ENCODE results near the gene NTRK1. TPM values are rescaled to one million over a fixed set of nuclear protein-coding genes. Genes with fewer than 3 reads are reported as not detected.
A peak's percentile ranks its signal among the peaks of the same experiment; 100 is the strongest.

Gene NTRK1
- total RNA-seq, 4 donors from 2014 or later, result 0.20 to 2.6 (median 0.64) TPM; not detected in 1

- peaks cover 14 to 27% (median 25%) of the 10 kb centered on the region in 4 donors for H3K4me1 ChIP-seq
- no peaks in the 10 kb centered on the region for H3K9me3 ChIP-seq
- H3K4me3 ChIP-seq, result peak overlapping the region in 2 of 4 donors; percentile 15 to 37
- no peaks in the 10 kb centered on the region for H3K36me3 ChIP-seq
- in situ Hi-C loops (cut with MboI; ENCODE audit: low pct_ligation_motif_present in 1 of 4, low pct_unique_long_range_greater_than_20kb in 1 of 4, low sequenced_read_pairs in 3 of 4), result loop anchor here in 3 of 4 donors (10.0 to 25.0 kb wide), 2 partner anchors 155 to 172 kb away; partner anchors contain the start of genes NES (in 2 of the 3) and CRABP2 (in 1 of the 3)
- 7% methylated on average over 27 of the region's 33 CpGs; no CpG with 5 or more reads in 1 of the 2 donors for WGBS, 2 donors (ENCODE audit: low coverage in 1 of 2)
- TF ChIP-seq CTCF (IDR thresholded peaks at IDR 0.05), result no peak
- no peak for TF ChIP-seq POLR2AphosphoS5 (IDR thresholded peaks at IDR 0.05)
- no peak for TF ChIP-seq POLR2A (IDR thresholded peaks at IDR 0.05)
- TF ChIP-seq EP300 (IDR thresholded peaks at IDR 0.05; ENCODE audit: low read depth), result no peak
- no peak overlapping the region for H3K27ac ChIP-seq
- no peak for DNase-seq
- H3K27me3 ChIP-seq, result peaks cover 80% of the 10 kb centered on the region
- intact Hi-C loops (cut with DNase I; ENCODE audit: low total_unique reads), result loop anchor here (10.0 kb wide), 1 partner anchor 165 kb away; no protein-coding TSS in a partner anchor
Measured at GRCh38 chr1:156859523-156860112, 1.0 kb upstream of the NTRK1 start.

- H3K9me3 ChIP-seq, result no peaks in the 10 kb centered on the region
- TF ChIP-seq CTCF (IDR thresholded peaks at IDR 0.05) (peak; percentile 65 to 77 (median 68)), EP300 (IDR thresholded peaks at IDR 0.05; ENCODE audit: low read depth) (no peak)
- in situ Hi-C loops (cut with MboI; ENCODE audit: low pct_ligation_motif_present in 1 of 4, low pct_unique_long_range_greater_than_20kb in 1 of 4, low sequenced_read_pairs in 3 of 4), result loop anchor here in 3 of 4 donors (10.0 to 25.0 kb wide), 2 partner anchors 155 to 173 kb away; partner anchors contain the start of genes NES (in 2 of the 3) and CRABP2 (in 1 of the 3)
- peaks cover 14 to 27% (median 25%) of the 10 kb centered on the region in 4 donors for H3K4me1 ChIP-seq
- H3K4me3 ChIP-seq, result peak overlapping the region in 3 of 4 donors; percentile 11 to 37 (median 15)
- WGBS, 2 donors (ENCODE audit: low coverage in 1 of 2), result 1% methylated on average over 29 of the region's 35 CpGs; no CpG with 5 or more reads in 1 of the 2 donors
- H3K27ac ChIP-seq, result no peak overlapping the region
- peak; percentile 30 for DNase-seq
- H3K27me3 ChIP-seq, result peaks cover 85% of the 10 kb centered on the region
- H3K36me3 ChIP-seq, result no peaks in the 10 kb centered on the region
- intact Hi-C loops (cut with DNase I; ENCODE audit: low total_unique reads), result no loop called here
Measured at GRCh38 chr1:156860113-156860627, 495 bp upstream of the NTRK1 start.

- H3K9me3 ChIP-seq, result no peaks in the 10 kb centered on the region
- peaks cover 77% of the 10 kb centered on the region for H3K27me3 ChIP-seq
- H3K36me3 ChIP-seq, result no peaks in the 10 kb centered on the region
- intact Hi-C loops (cut with DNase I; ENCODE audit: low total_unique reads), result no loop called here
- in situ Hi-C loops (cut with MboI; ENCODE audit: low pct_ligation_motif_present in 1 of 4, low pct_unique_long_range_greater_than_20kb in 1 of 4, low sequenced_read_pairs in 3 of 4), result loop anchor here in 3 of 4 donors (10.0 to 25.0 kb wide), 2 partner anchors 158 to 175 kb away; partner anchors contain the start of genes NES (in 2 of the 3) and CRABP2 (in 1 of the 3)
- TF ChIP-seq CTCF (IDR thresholded peaks at IDR 0.05) (no peak), EP300 (IDR thresholded peaks at IDR 0.05; ENCODE audit: low read depth) (no peak), POLR2A (IDR thresholded peaks at IDR 0.05) (no peak)
- no peak overlapping the region for H3K27ac ChIP-seq
- no peak for DNase-seq
- H3K4me3 ChIP-seq, result no peak overlapping the region
- WGBS, 2 donors (ENCODE audit: low coverage in 1 of 2), result 71% methylated on average over 6 of the region's 6 CpGs; no CpG with 5 or more reads in 1 of the 2 donors
- peaks cover 14 to 27% (median 25%) of the 10 kb centered on the region in 4 donors for H3K4me1 ChIP-seq
Measured at GRCh38 chr1:156862584-156862983, 1.9 kb downstream of the NTRK1 start.

- in situ Hi-C loops (cut with MboI; ENCODE audit: low pct_ligation_motif_present in 1 of 4, low pct_unique_long_range_greater_than_20kb in 1 of 4, low sequenced_read_pairs in 3 of 4), result loop anchor here in 3 of 4 donors (10.0 to 25.0 kb wide), 2 partner anchors 158 to 176 kb away; partner anchors contain the start of genes NES (in 2 of the 3) and CRABP2 (in 1 of the 3)
- peaks cover 72% of the 10 kb centered on the region for H3K27me3 ChIP-seq
- no peaks in the 10 kb centered on the region for H3K36me3 ChIP-seq
- WGBS, 2 donors (ENCODE audit: low coverage in 1 of 2), result 61 to 63% methylated on average over 8 to 10 of the region's 10 CpGs
- DNase-seq, result no peak
- no peak overlapping the region for H3K27ac ChIP-seq
- intact Hi-C loops (cut with DNase I; ENCODE audit: low total_unique reads), result no loop called here
- H3K4me1 ChIP-seq, result peaks cover 14 to 27% (median 25%) of the 10 kb centered on the region in 4 donors
- TF ChIP-seq EP300 (IDR thresholded peaks at IDR 0.05; ENCODE audit: low read depth), result no peak
- no peak overlapping the region for H3K4me3 ChIP-seq
- H3K9me3 ChIP-seq, result no peaks in the 10 kb centered on the region
Measured at GRCh38 chr1:156862997-156863599, 2.4 kb downstream of the NTRK1 start.

Data from transverse colon (tissue), 4 donors.